IMR-90 (cell line): Measurements from ENCODE around the gene REC114. TPM values are rescaled to one million over a fixed set of nuclear protein-coding genes. Genes with fewer than 3 reads are reported as not detected.

Experiments
- ATAC-seq: fragments of 200-7000 bp; cut with Tn5 transposase; 2 replicates; pipeline ENCODE4 v1.9.1; 2020; ENCODE audit warnings: low read depth, mild to moderate bottlenecking, moderate library complexity
- BruUV-seq: library from RNA; stranded (reverse); fragments of 400-500 nt; replicated peaks from 2 replicates; lab custom pipeline; 2021; lab: Mats Ljungman, UMichigan
- CTCF ChIA-PET: fragments of 300-600 bp; formaldehyde crosslinking; extraction: SDS; loops from one replicate; lab custom pipeline; 2021; ENCODE audit warnings: antibody characterized with exemption; lab: Yijun Ruan, JAX
- POLR2A ChIA-PET: fragments of 300-600 bp; sonication (Branson Sonifier 250); formaldehyde crosslinking; loops from one replicate; lab custom pipeline; 2022; ENCODE audit warnings: antibody characterized with exemption; ENCODE audit not compliant: unreplicated experiment; lab: Charles Lee
- DNase-seq: peaks from one replicate; pipeline ENCODE4 v3.0.0; 2013
- H2AFZ ChIP-seq: replicated peaks from 2 replicates; pipeline ENCODE3; 2013; ENCODE audit warnings: low read length, mild to moderate bottlenecking; ENCODE audit not compliant: poor library complexity
- H2AK5ac ChIP-seq: 2 replicates; pipeline ENCODE4 v1.6.1; 2013; ENCODE audit warnings: low read depth, low read length, inconsistent platforms
- H2AK9ac ChIP-seq: replicated peaks from 2 replicates; pipeline ENCODE3; 2013; ENCODE audit warnings: mild to moderate bottlenecking, low read depth, low read length, moderate library complexity; ENCODE audit not compliant: poor library complexity
- H2BK120ac ChIP-seq: 2 replicates; pipeline ENCODE4 v1.6.1; 2013; ENCODE audit warnings: low read depth, low read length, inconsistent platforms
- H2BK15ac ChIP-seq: 3 replicates; pipeline ENCODE4 v1.6.1; 2013; ENCODE audit warnings: low read depth, low read length, inconsistent platforms
- H2BK20ac ChIP-seq: 2 replicates; pipeline ENCODE4 v1.6.1; 2013; ENCODE audit warnings: low read depth, mild to moderate bottlenecking, inconsistent platforms, low read length, moderate library complexity
- H2BK5ac ChIP-seq: 2 replicates; pipeline ENCODE4 v1.6.1; 2013; ENCODE audit warnings: mild to moderate bottlenecking, low read depth, low read length, inconsistent platforms; ENCODE audit not compliant: poor library complexity, severe bottlenecking
- H3K14ac ChIP-seq: replicated peaks from 2 replicates; pipeline ENCODE4 v1.6.1; 2013; ENCODE audit warnings: low read depth, low read length, inconsistent platforms
- H3K18ac ChIP-seq: 2 replicates; pipeline ENCODE4 v1.6.1; 2013; ENCODE audit warnings: low read depth, low read length, control low read depth
- H3K23ac ChIP-seq: 2 replicates; pipeline ENCODE4 v1.6.1; 2013; ENCODE audit warnings: low read depth, low read length, inconsistent platforms
- H3K27ac ChIP-seq: 2 replicates; pipeline ENCODE4 v1.5.1; 2013; ENCODE audit warnings: mild to moderate bottlenecking, control low read depth, low read length; ENCODE audit not compliant: insufficient read depth
- H3K27me3 ChIP-seq: 2 replicates; pipeline ENCODE4 v1.6.1; 2013; ENCODE audit warnings: low read length; ENCODE audit not compliant: control insufficient read depth, insufficient read depth
- H3K36me3 ChIP-seq: 2 replicates; pipeline ENCODE4 v1.6.1; 2013; ENCODE audit warnings: low read length, mixed read lengths; ENCODE audit not compliant: control insufficient read depth, insufficient read depth
- H3K4ac ChIP-seq: 2 replicates; pipeline ENCODE4 v1.6.1; 2013; ENCODE audit warnings: low read depth, low read length, inconsistent platforms
- H3K4me1 ChIP-seq: 2 replicates; pipeline ENCODE4 v1.6.1; 2013; ENCODE audit warnings: low read length, mixed read lengths; ENCODE audit not compliant: control insufficient read depth, insufficient read depth
- H3K4me2 ChIP-seq: 2 replicates; pipeline ENCODE4 v1.6.1; 2013; ENCODE audit warnings: low read depth, mild to moderate bottlenecking, control low read depth, low read length, moderate library complexity
- H3K4me3 ChIP-seq: 2 replicates; pipeline ENCODE4 v1.5.1; 2013; ENCODE audit warnings: low read depth, mild to moderate bottlenecking, control low read depth, low read length, moderate library complexity; ENCODE audit not compliant: insufficient read depth
- H3K56ac ChIP-seq: 2 replicates; pipeline ENCODE4 v1.6.1; 2013; ENCODE audit warnings: low read length, inconsistent platforms; ENCODE audit not compliant: insufficient read depth; ENCODE audit errors: extremely low read depth
- H3K79me1 ChIP-seq, 2 experiments: 2 replicates each; pipeline ENCODE4 v1.6.1; 2013; ENCODE audit warnings: low read length in 2 of 2, inconsistent platforms in 1 of 2, low read depth in 1 of 2
- H3K9ac ChIP-seq: 2 replicates; pipeline ENCODE4 v1.6.1; 2013; ENCODE audit warnings: low read depth, low read length, control low read depth
- H3K9me1 ChIP-seq: 2 replicates; pipeline ENCODE4 v1.6.1; 2013; ENCODE audit warnings: low read length, inconsistent platforms; ENCODE audit not compliant: insufficient read depth
- H3K9me3 ChIP-seq: 2 replicates; pipeline ENCODE4 v1.6.1; 2013; ENCODE audit warnings: low read length; ENCODE audit not compliant: control insufficient read depth, insufficient read depth
- H4K20me1 ChIP-seq: 2 replicates; pipeline ENCODE4 v1.6.1; 2013; ENCODE audit warnings: low read length, inconsistent platforms; ENCODE audit not compliant: insufficient read depth
- H4K5ac ChIP-seq: 2 replicates; pipeline ENCODE4 v1.6.1; 2013; ENCODE audit warnings: mild to moderate bottlenecking, low read depth, low read length, control low read depth
- H4K8ac ChIP-seq, 2 experiments: 2 replicates each; pipeline ENCODE4 v1.6.1; 2013; ENCODE audit warnings: low read depth in 2 of 2, low read length in 2 of 2, control low read depth in 1 of 2, inconsistent platforms in 1 of 2
- H4K91ac ChIP-seq: 2 replicates; pipeline ENCODE4 v1.6.1; 2013; ENCODE audit warnings: low read depth, low read length, inconsistent platforms; ENCODE audit not compliant: insufficient read depth
- RCOR1 ChIP-seq: IDR thresholded peaks from 2 replicates; pipeline ENCODE4 v1.6.1; 2012; ENCODE audit warnings: mild to moderate bottlenecking, low read length, improper control_type of control experiment; ENCODE audit not compliant: insufficient replicate concordance
- WGBS, 2 experiments: methylation state at CpG; one replicate each; pipeline versions ENCODE4 v1.1.5 to v1.1.7; 2013; ENCODE audit warnings: missing lambda C conversion rate in 2 of 2; ENCODE audit not compliant: insufficient read length in 1 of 2; ENCODE audit errors: extremely low coverage in 2 of 2; 5-methylcytosine and 5-hydroxymethylcytosine counted together
- dilution Hi-C: fragments of 300-500 bp; cut with HindIII; formaldehyde crosslinking; loops from one replicate; pipeline ENCODE4 v1.14.3; 2018; ENCODE audit warnings: low sequenced_read_pairs; ENCODE audit not compliant: unreplicated experiment
- in situ Hi-C: fragments of 300-500 bp; cut with MboI; formaldehyde crosslinking; loops from 3 replicates; pipeline ENCODE4 v1.14.3; 2019; ENCODE audit warnings: low sequenced_read_pairs, inconsistent platforms, mixed read lengths
- intact Hi-C: fragments of 100-400 bp; cut with micrococcal nuclease; formaldehyde crosslinking; loops from 2 replicates; pipeline ENCODE4 v1.10.0; 2022
- polyA plus RNA-seq, 3 experiments: library from polyadenylated mRNA; depleted of rRNA; stranded (reverse); fragments of >200 nt; gene quantifications; 2 replicates each; pipeline ENCODE4 v1.2.3, GENCODE V29; 2012; ENCODE audit warnings: low replicate concordance in 1 of 3
- total RNA-seq: library from RNA; depleted of rRNA; stranded (reverse); fragments of >200 nt; gene quantifications from 2 replicates; pipeline ENCODE4 v1.2.3, GENCODE V29; 2012

REC114 gene
- total and polyA plus RNA-seq, 2 of the 4 experiments (the other 2 are of a cell fraction) = not detected

DNA sequence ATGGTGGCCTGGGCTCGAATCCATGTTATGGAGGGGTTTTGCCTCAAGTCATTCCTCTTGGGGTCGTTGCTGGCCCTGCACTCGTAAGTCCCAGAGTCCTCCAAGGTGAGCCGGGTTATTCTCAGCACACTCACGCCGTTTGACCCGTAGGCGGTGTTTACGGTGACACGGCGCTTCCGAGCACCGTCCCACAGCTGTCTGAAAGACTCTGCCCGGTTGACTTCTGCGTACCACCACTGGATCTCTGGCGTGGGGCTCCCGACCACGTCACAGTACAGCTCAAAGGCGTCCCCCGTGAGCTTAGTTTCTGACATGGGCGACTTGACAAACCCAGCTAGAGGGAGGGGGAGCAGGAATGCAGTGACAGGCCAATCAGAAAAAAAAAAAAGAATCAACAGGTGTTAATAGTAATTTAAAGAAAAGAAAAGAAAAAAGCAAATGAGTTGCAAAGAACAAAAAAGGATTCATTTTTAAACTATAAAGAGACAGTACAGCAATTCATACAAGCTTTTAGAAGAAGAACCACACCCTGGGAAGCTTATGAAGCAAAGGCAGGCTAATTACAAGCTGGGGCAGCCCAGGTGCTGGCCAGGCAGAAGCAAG is 154.2 kb downstream of the REC114 start:
- Histone ChIP-seq H3K18ac (no peak overlapping the region), H3K79me1 (peaks cover 36 to 91% of the 10 kb centered on the region in 2 experiments), H3K27ac (no peak overlapping the region), H2AFZ (no peak overlapping the region), H3K4me3 (no peak overlapping the region), H3K56ac (no peak overlapping the region), H4K8ac (no peak overlapping the region), H2BK5ac (no peak overlapping the region), H3K4ac (no peak overlapping the region), H2BK15ac (no peak overlapping the region), H3K27me3 (no peaks in the 10 kb centered on the region), H4K5ac (no peak overlapping the region), H2AK5ac (0 out of 2 replicates have a peak overlapping the region, but pooled peaks have one; percentile 13), H3K9ac (no peak overlapping the region), H4K91ac (no peak overlapping the region), H3K9me1 (peaks cover 36% of the 10 kb centered on the region), H3K9me3 (no peaks in the 10 kb centered on the region), H3K14ac (no peak overlapping the region), H2BK120ac (no peak overlapping the region), H3K23ac (no peak overlapping the region), H4K20me1 (peaks cover 88% of the 10 kb centered on the region), H2BK20ac (no peak overlapping the region), H3K4me1 (peaks cover 28% of the 10 kb centered on the region), H3K36me3 (no peaks in the 10 kb centered on the region; the same call in none of the 2 replicates), H2AK9ac (no peak overlapping the region), H3K4me2 (no peak overlapping the region)
- no TSS peak for BruUV-seq
- POLR2A ChIA-PET = interaction anchor here (0.7 kb wide), 1 partner anchor 368 kb away, joined by 10 read pairs; no protein-coding TSS in a partner anchor
- WGBS, 2 experiments = 93% methylated on average over 16 of the region's 21 CpGs; no CpG with 5 or more reads in 1 of the 2 experiments
- ATAC-seq (no peak), DNase-seq (no peak)
- dilution Hi-C loops (no loop called here), intact Hi-C loops (no loop called here), in situ Hi-C loops (no loop called here)
- TF ChIP-seq RCOR1 = no peak
- CTCF ChIA-PET = no interaction called here
